Measurements from ENCODE around the gene KCNN4. TPM values are rescaled to one million over a fixed set of nuclear protein-coding genes. Genes with fewer than 3 reads are reported as not detected.

The KCNN4 gene
- total RNA-seq, 1 donor from 2014 or later, result 6.4 TPM

GRCh38 chr19:43718627-43719377, 62.0 kb downstream of the KCNN4 start:
- no peaks in the 10 kb centered on the region for H3K4me1 Mint-ChIP-seq
- no peak for DNase-seq (ENCODE audit: low spot score in 2 of 2, unreplicated experiment in 2 of 2)

More at GRCh38 chr19:43718627-43719377, 62.0 kb downstream of the KCNN4 start:
- Mint-ChIP-seq H3K4me3 (no peak overlapping the region), H3K9me3 (no peaks in the 10 kb centered on the region), H3K27me3 (ENCODE audit: low read depth) (peaks cover 3% of the 10 kb centered on the region), H3K36me3 (no peaks in the 10 kb centered on the region), H3K27ac (no peak overlapping the region)
- TF ChIP-seq CTCF (IDR thresholded peaks at IDR 0.05; ENCODE audit: unreplicated experiment), result no peak

Other genes starting within 250 kb of the KCNN4 start
- gene ZNF575, start 247.8 kb downstream of the KCNN4 start, total RNA-seq, result 2.3 to 2.8 TPM (median 2.6 TPM) in 3 replicates
- 52.3 to 58.5 TPM (median 56.1 TPM) in 3 replicates for gene XRCC1, start 205.4 kb downstream of the KCNN4 start, total RNA-seq
- 12.6 to 14.5 TPM (median 13.8 TPM) in 3 replicates for gene PINLYP, start 205.2 kb downstream of the KCNN4 start, total RNA-seq
- gene IRGQ, start 184.8 kb downstream of the KCNN4 start, total RNA-seq, result 41.1 to 42.2 TPM (median 41.4 TPM) in 3 replicates
- gene ZNF576, start 184.4 kb downstream of the KCNN4 start, total RNA-seq, result 11.4 to 12.6 TPM (median 12.6 TPM) in 3 replicates
- 0.36 to 0.63 TPM (median 0.58 TPM) in 3 replicates for gene SRRM5, start 168.9 kb downstream of the KCNN4 start, total RNA-seq
- gene ZNF428, start 161.3 kb downstream of the KCNN4 start, total RNA-seq, result 92.2 to 96.2 TPM (median 92.4 TPM) in 3 replicates
- 45.8 to 48.3 TPM (median 47.1 TPM) in 3 replicates for gene CADM4, start 141.1 kb downstream of the KCNN4 start, total RNA-seq
- 18.5 to 22.7 TPM (median 22.2 TPM) in 3 replicates for gene PLAUR, start 110.8 kb downstream of the KCNN4 start, total RNA-seq
- not detected in 3 replicates for gene IRGC, start 64.9 kb downstream of the KCNN4 start, total RNA-seq
- 65.8 to 75.7 TPM (median 73.2 TPM) in 3 replicates for gene SMG9, start 26.0 kb downstream of the KCNN4 start, total RNA-seq
- 0.27 to 0.57 TPM (median 0.33 TPM) in 3 replicates for gene LYPD5, start 21.5 kb upstream of the KCNN4 start, total RNA-seq
- 19.1 to 20.8 TPM (median 20.4 TPM) in 3 replicates for gene ZNF283, start 46.3 kb upstream of the KCNN4 start, total RNA-seq
- gene ZNF404, start 103.0 kb upstream of the KCNN4 start, total RNA-seq, result 8.0 to 8.3 TPM (median 8.2 TPM) in 3 replicates
- 20.8 to 21.8 TPM (median 21.1 TPM) in 3 replicates for gene ZNF45, start 154.3 kb upstream of the KCNN4 start, total RNA-seq
- 11.2 to 13.5 TPM (median 13.0 TPM) in 3 replicates for gene ZNF221, start 170.3 kb upstream of the KCNN4 start, total RNA-seq
- 13.4 to 14.2 TPM (median 14.1 TPM) in 3 replicates for gene ZNF155, start 203.2 kb upstream of the KCNN4 start, total RNA-seq
- gene ZNF230, start 222.0 kb upstream of the KCNN4 start, total RNA-seq, result 4.0 to 4.5 TPM (median 4.5 TPM) in 3 replicates
- 7.6 to 8.1 TPM (median 7.8 TPM) in 3 replicates for gene ZNF222, start 244.4 kb upstream of the KCNN4 start, total RNA-seq

All from mesothelial cell of epicardium (in vitro differentiated cells).